Motor neuron (in vitro differentiated cells): ENCODE results near the gene PTPRM. TPM values are rescaled to one million over a fixed set of nuclear protein-coding genes. Genes with fewer than 3 reads are reported as not detected.

Source experiments
- ATAC-seq, 8 experiments: fragments of 200-7000 bp; cut with Tn5 transposase; replicated peaks in 6 of 8; 2 replicates each; pipeline ENCODE4 v1.8.0; 2021; ENCODE audit warnings: mild to moderate bottlenecking in 8 of 8, moderate library complexity in 8 of 8
- H3K27ac ChIP-seq, 2 donors: fragments of 250-450 bp; sonication (Bioruptor Pico); 2 replicates each; pipeline ENCODE4 v1.9.0; 2021; ENCODE audit warnings: antibody characterized with exemption in 2 of 2, mild to moderate bottlenecking in 2 of 2, moderate library complexity in 1 of 2
- H3K4me1 ChIP-seq, 2 donors: fragments of 250-450 bp; sonication (Bioruptor Pico); replicated peaks in 1 of 2; 2 replicates each; pipeline ENCODE4 v1.6.1; 2021; ENCODE audit warnings: antibody characterized with exemption in 2 of 2, mild to moderate bottlenecking in 2 of 2, moderate library complexity in 1 of 2
- H3K4me3 ChIP-seq, 5 donors: fragments of 250-450 bp; sonication (Bioruptor Pico); 2 replicates each; pipeline ENCODE4 v1.9.0; 2021; ENCODE audit warnings: antibody characterized with exemption in 5 of 5, mild to moderate bottlenecking in 5 of 5, moderate library complexity in 4 of 5
- WGBS, 10 experiments: fragments of 450-650 bp; shearing (Covaris generic); methylation state at CpG; one replicate each; pipeline ENCODE4 v1.0.0; 2022; 5-methylcytosine and 5-hydroxymethylcytosine counted together
- in situ Hi-C, 9 experiments: fragments of 400-800 bp; cut with MboI; loops; one replicate each; pipeline ENCODE4 v1.15.0; 2021; ENCODE audit warnings: low sequenced_read_pairs in 9 of 9, low pct_unique_long_range_greater_than_20kb in 2 of 9; ENCODE audit not compliant: unreplicated experiment in 9 of 9
- total RNA-seq, 8 experiments: library from RNA; unstranded; fragments of 300-600 nt; gene quantifications; 2 replicates each; pipeline versions ENCODE4 v1.2.3 to v1.2.4, GENCODE V29; 2022

Gene PTPRM
- total RNA-seq, 8 experiments from 2014 or later, result 12.9 to 106 (median 66.9) TPM

DNA sequence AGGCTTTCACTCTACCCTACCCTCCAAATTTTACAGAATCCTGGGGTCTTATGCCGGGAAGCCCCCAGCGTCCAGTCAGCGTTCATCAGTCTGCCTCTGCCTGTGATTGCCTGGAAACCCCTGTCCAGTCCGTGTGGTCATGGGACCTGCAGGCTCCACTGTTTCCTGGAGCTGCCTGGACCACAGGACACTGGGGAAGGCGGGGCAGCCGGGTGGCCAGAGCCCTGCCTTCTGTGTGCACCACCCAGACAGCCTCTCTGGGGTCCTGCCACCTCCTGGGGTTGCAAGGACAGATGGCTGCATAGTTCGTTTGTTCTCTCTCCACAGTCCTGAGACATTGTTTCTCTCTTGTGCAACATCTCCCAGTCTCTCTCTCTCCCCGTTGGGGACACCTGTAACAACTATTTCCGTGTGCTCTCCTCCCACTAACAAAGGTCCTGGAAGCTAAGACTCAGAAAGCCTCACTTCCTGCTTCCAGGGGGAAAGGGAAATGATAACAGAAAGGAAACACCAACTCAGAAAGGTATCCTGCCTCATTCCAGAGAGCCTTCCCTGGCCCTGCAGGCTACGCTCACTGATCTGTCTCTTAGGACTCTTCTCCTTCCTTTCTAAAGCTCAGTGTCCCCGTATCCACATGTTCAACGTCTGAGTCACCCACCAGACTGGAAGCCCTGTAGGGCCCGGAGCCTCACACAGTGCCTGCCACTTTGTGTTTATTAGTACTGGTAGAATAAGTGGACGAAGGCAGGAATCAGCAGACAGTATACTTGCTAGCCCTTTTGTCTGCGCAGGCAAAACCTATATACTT lies 849.3 kb downstream of the PTPRM start:
- H3K4me3 ChIP-seq, result no peak overlapping the region
- 12 to 70% (median 44%) methylated on average over 2 to 14 of the region's 15 CpGs; no CpG with 5 or more reads in 1 of the 10 experiments for WGBS, 10 experiments
- ATAC-seq, result peak in 1 of 8 experiments; percentile 33
- H3K27ac ChIP-seq, result no peak overlapping the region
- in situ Hi-C loops, result no loop called here
- H3K4me1 ChIP-seq, result no peaks in the 10 kb centered on the region

- H3K4me1 ChIP-seq, result peaks cover 6 to 7% of the 10 kb centered on the region in 2 donors
- no peak for ATAC-seq
- in situ Hi-C loops, result no loop called here
- WGBS, 10 experiments, result 57 to 100% (median 97%) methylated on average over 1 to 3 of the region's 3 CpGs; no CpG with 5 or more reads in 4 of the 10 experiments
- no peak overlapping the region for H3K4me3 ChIP-seq
- H3K27ac ChIP-seq, result no peak overlapping the region
Measured at GRCh38 chr18:8422391-8422790, 855.3 kb downstream of the PTPRM start.

DNA sequence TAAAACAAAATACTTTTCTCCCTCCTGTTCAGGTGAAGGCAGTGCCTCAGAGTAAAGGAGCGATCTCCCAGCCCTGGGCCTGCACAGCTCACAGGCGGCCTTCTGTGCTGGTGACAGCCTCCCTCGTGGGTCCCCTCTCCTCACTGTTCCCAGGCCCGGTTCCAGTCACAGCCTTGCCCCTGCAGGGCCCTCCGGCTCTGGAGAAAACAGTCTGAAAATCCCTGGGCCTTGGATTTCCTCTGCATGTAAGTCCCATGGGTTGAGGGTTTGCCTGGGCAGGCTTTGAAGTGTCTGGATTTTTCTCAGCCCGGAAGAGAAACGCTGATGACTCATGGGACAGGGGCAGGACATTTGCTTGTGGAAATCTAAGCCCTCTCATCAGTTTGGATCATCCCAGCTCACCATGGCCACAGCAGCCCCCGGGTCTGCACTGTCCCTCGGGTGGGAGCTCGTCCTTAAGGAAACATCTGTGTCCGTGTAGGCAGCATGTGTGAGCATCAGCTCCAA lies 856.0 kb downstream of the PTPRM start:
- in situ Hi-C loops, result no loop called here
- no peak overlapping the region for H3K4me3 ChIP-seq
- peak overlapping the region in 1 of 2 donors; percentile 41 for H3K27ac ChIP-seq
- 20 to 100% (median 80%) methylated on average over 1 to 5 of the region's 11 CpGs; no CpG with 5 or more reads in 4 of the 10 experiments for WGBS, 10 experiments
- peaks cover 6 to 7% of the 10 kb centered on the region in 2 donors for H3K4me1 ChIP-seq
- peak; percentile 23 to 69 (median 54) for ATAC-seq

DNA sequence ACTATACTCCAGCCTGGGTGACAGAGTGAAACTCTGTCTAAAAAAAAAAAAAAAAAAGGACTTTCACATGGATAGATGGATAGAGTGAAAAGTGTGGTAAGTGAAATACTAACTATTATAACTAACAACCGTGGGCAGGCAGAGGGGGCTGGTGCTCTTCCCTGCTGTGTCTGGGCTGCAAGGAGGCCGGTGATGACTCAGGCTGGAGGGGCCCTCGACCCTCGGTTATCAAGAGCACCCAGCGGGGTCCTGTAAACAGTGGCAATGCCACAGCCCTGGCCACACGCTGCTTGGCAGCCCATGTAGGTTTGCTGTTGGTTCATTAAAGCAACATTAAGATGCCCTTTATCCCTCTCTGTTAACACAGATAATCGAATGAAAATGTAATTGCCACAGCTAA lies 857.4 kb downstream of the PTPRM start:
- Histone ChIP-seq H3K4me3 (no peak overlapping the region), H3K4me1 (peaks cover 6 to 7% of the 10 kb centered on the region in 2 donors), H3K27ac (no peak overlapping the region)
- in situ Hi-C loops, result no loop called here
- no peak for ATAC-seq
- 50 to 100% (median 73%) methylated on average over 1 to 7 of the region's 7 CpGs; no CpG with 5 or more reads in 3 of the 10 experiments for WGBS, 10 experiments

- Histone ChIP-seq H3K4me3 (no peak overlapping the region), H3K27ac (no peak overlapping the region), H3K4me1 (peaks cover 6 to 7% of the 10 kb centered on the region in 2 donors)
- ATAC-seq, result peak; percentile 73 to 98 (median 96)
- WGBS, 10 experiments, result 33 to 100% (median 48%) methylated on average over 1 to 8 of the region's 13 CpGs; no CpG with 5 or more reads in 3 of the 10 experiments
- in situ Hi-C loops, result no loop called here
Measured at GRCh38 chr18:8424917-8425725, 858.0 kb downstream of the PTPRM start.

GRCh38 chr18:8426401-8426800 lies 859.3 kb downstream of the PTPRM start:
- Histone ChIP-seq H3K4me1 (peaks cover 6 to 7% of the 10 kb centered on the region in 2 donors), H3K27ac (no peak overlapping the region), H3K4me3 (no peak overlapping the region)
- ATAC-seq, result peak in 1 of 8 experiments; percentile 29
- in situ Hi-C loops, result no loop called here
- WGBS, 10 experiments, result 55 to 100% (median 90%) methylated on average over 2 to 12 of the region's 13 CpGs; no CpG with 5 or more reads in 6 of the 10 experiments

GRCh38 chr18:8427339-8427738 lies 860.2 kb downstream of the PTPRM start:
- in situ Hi-C loops, result no loop called here
- Histone ChIP-seq H3K4me1 (peaks cover 6 to 7% of the 10 kb centered on the region in 2 donors), H3K4me3 (no peak overlapping the region), H3K27ac (no peak overlapping the region)
- WGBS, 10 experiments, result 80 to 100% (median 100%) methylated on average over 1 of the region's 1 CpG; no CpG with 5 or more reads in 2 of the 10 experiments
- no peak for ATAC-seq

DNA sequence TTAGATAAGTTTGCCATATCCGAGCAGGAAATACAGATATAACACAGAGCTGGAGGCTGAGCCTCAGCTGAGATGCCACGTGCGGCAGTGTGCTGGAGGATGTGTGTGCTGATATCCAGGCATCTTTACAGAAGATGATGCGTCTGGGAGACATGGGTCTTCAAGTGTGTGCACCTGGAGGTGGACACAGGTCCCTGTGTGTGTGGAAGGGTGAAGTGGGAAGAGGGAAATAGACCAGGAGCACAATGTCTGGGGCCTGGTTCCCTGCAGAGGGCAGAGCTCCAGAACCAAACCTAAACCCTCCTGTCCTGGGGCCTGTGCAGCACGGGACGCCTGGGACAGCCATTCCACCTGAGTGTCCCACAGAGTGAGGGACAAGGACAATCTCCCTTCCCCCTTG lies 861.8 kb downstream of the PTPRM start:
- ATAC-seq, result no peak
- Histone ChIP-seq H3K4me1 (peaks cover 6 to 7% of the 10 kb centered on the region in 2 donors), H3K4me3 (no peak overlapping the region), H3K27ac (no peak overlapping the region)
- WGBS, 10 experiments, result 81 to 100% (median 94%) methylated on average over 2 to 6 of the region's 6 CpGs; no CpG with 5 or more reads in 7 of the 10 experiments
- in situ Hi-C loops, result no loop called here

GRCh38 chr18:8431036-8431435 lies 863.9 kb downstream of the PTPRM start:
- Histone ChIP-seq H3K4me1 (no peaks in the 10 kb centered on the region), H3K27ac (no peak overlapping the region), H3K4me3 (no peak overlapping the region)
- WGBS, 10 experiments, result 20 to 96% (median 75%) methylated on average over 1 to 4 of the region's 4 CpGs; no CpG with 5 or more reads in 5 of the 10 experiments
- no peak for ATAC-seq
- in situ Hi-C loops, result no loop called here

GRCh38 chr18:8433323-8433722 lies 866.2 kb downstream of the PTPRM start:
- Histone ChIP-seq H3K4me3 (no peak overlapping the region), H3K27ac (no peak overlapping the region), H3K4me1 (no peaks in the 10 kb centered on the region)
- in situ Hi-C loops, result no loop called here
- ATAC-seq, result no peak
- 67 to 100% (median 90%) methylated on average over 1 to 11 of the region's 15 CpGs; no CpG with 5 or more reads in 4 of the 10 experiments for WGBS, 10 experiments

DNA sequence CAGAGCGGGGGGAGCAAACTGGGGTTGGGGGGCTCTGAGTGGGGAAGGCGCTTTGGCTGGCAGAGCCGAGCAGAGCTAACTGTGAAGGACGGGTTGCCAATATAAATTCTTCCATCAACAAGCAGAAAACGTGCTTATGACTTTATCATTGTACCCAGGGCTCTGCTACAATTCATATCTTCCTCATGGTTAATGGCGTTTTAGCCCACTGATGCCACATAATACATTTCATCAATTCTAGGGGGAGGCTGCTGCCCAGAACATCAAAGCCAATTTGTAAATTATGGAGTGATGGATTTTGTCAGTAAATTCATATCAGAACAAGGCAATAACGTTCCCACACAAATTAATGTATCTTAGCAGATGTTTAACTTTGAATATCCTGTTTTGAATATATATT lies 866.7 kb downstream of the PTPRM start:
- in situ Hi-C loops, result no loop called here

GRCh38 chr18:8435376-8435775 lies 868.3 kb downstream of the PTPRM start:
- no peak for ATAC-seq
- Histone ChIP-seq H3K4me1 (no peaks in the 10 kb centered on the region), H3K4me3 (no peak overlapping the region), H3K27ac (no peak overlapping the region)
- in situ Hi-C loops, result no loop called here
- WGBS, 10 experiments, result 40 to 90% (median 88%) methylated on average over 2 to 11 of the region's 14 CpGs; no CpG with 5 or more reads in 4 of the 10 experiments

More for the DNA sequence above, 866.7 kb downstream of the PTPRM start:
- WGBS, 10 experiments, result 0 to 100% (median 75%) methylated on average over 1 to 6 of the region's 7 CpGs; no CpG with 5 or more reads in 1 of the 10 experiments
- no peak overlapping the region for H3K4me3 ChIP-seq
- H3K4me1 ChIP-seq, result no peaks in the 10 kb centered on the region
- H3K27ac ChIP-seq, result no peak overlapping the region
- ATAC-seq, result no peak

GRCh38 chr18:8439055-8439454 lies 871.9 kb downstream of the PTPRM start:
- peak in 3 of 8 experiments; percentile 52 to 84 (median 65) for ATAC-seq

More at GRCh38 chr18:8439055-8439454, 871.9 kb downstream of the PTPRM start:
- H3K4me1 ChIP-seq, result no peaks in the 10 kb centered on the region
- H3K4me3 ChIP-seq, result no peak overlapping the region
- WGBS, 10 experiments, result 54 to 100% (median 76%) methylated on average over 1 to 4 of the region's 5 CpGs
- in situ Hi-C loops, result no loop called here
- H3K27ac ChIP-seq, result no peak overlapping the region
